HUDEP-2 (cell line): ENCODE measurements around the gene DNAH17.

Experiments used
- DNase-seq, 76 experiments: peaks; one replicate each; lab custom pipeline; 2025; ENCODE audit not compliant: unreplicated experiment in 76 of 76; lab: John Stamatoyannopoulos, UW

Gene DNAH17

GRCh38 chr17:78462148-78462547, 115.0 kb downstream of the DNAH17 start:
- DNase-seq: no peak

- DNase-seq: no peak
Measured at GRCh38 chr17:78461799-78462053, 115.5 kb downstream of the DNAH17 start.

GRCh38 chr17:78460951-78461798, 116.0 kb downstream of the DNAH17 start:
- no peak for DNase-seq

- DNase-seq: no peak
Measured at GRCh38 chr17:78460176-78460675, 117.0 kb downstream of the DNAH17 start.

- DNase-seq: no peak
Measured at GRCh38 chr17:78459696-78460095, 117.5 kb downstream of the DNAH17 start.

GRCh38 chr17:78458736-78459335, 118.4 kb downstream of the DNAH17 start:
- no peak for DNase-seq

GRCh38 chr17:78458091-78458490, 119.1 kb downstream of the DNAH17 start:
- DNase-seq: no peak

- no peak for DNase-seq
Measured at GRCh38 chr17:78454346-78454745, 122.8 kb downstream of the DNAH17 start.

- no peak for DNase-seq
Measured at GRCh38 chr17:78451753-78452152, 125.4 kb downstream of the DNAH17 start.

- DNase-seq: no peak
Measured at GRCh38 chr17:78450696-78451345, 126.4 kb downstream of the DNAH17 start.

- no peak for DNase-seq
Measured at GRCh38 chr17:78449983-78450595, 127.1 kb downstream of the DNAH17 start.

GRCh38 chr17:78448356-78448993, 128.7 kb downstream of the DNAH17 start:
- DNase-seq: no peak

- no peak for DNase-seq
Measured at GRCh38 chr17:78446833-78447232, 130.4 kb downstream of the DNAH17 start.

- no peak for DNase-seq
Measured at GRCh38 chr17:78444392-78444791, 132.8 kb downstream of the DNAH17 start.

GRCh38 chr17:78442648-78443218, 134.5 kb downstream of the DNAH17 start:
- DNase-seq: no peak

GRCh38 chr17:78441271-78441971, 135.8 kb downstream of the DNAH17 start:
- no peak for DNase-seq

- DNase-seq: no peak
Measured at GRCh38 chr17:78438694-78439325, 138.4 kb downstream of the DNAH17 start.

- no peak for DNase-seq
Measured at GRCh38 chr17:78438271-78438691, 138.9 kb downstream of the DNAH17 start.

GRCh38 chr17:78437508-78438169, 139.6 kb downstream of the DNAH17 start:
- no peak for DNase-seq
